ENCODE measurements around the gene MMP11.

Gene MMP11

DNA sequence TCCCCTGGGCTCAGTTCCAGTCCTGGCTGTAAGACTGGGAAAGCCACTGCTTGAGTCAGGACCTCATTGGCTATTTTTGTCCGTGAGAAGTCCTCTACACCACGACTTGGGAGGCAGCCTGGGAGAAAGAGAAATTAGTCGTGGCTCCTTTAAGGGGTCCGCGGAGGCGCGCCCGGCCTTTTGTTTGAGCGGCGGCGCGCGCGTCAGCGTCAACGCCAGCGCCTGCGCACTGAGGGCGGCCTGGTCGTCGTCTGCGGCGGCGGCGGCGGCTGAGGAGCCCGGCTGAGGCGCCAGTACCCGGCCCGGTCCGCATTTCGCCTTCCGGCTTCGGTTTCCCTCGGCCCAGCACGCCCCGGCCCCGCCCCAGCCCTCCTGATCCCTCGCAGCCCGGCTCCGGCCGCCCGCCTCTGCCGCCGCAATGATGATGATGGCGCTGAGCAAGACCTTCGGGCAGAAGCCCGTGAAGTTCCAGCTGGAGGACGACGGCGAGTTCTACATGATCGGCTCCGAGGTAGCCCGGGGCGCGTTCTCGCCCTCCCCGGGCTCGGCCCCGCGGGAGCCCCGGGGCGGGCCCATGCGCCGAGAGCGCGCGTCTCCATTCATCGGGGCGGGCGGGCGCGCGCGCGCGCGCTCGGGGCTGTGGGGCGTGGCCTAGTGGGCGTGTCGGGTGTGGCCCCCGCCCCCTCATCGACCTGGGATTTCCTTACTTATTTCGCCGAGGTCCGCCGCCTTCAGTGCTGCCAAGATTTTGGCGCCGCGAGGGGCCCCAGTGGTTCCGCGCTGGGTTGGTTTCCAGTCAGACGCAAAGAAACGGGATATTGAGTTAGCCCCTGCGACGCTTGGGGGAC is 14.3 kb downstream of the MMP11 start, which contains the start of gene SMARCB1:
TSS of gene SMARCB1 (plus strand) at position 215 of the 848 bp plus-strand sequence. CDS start at position 419, 204 bp downstream.
- Histone ChIP-seq H3K4me3 (ENCODE audit: low read depth in 1 of 2, low read length in 2 of 2) (peak within 1 kb of the TSS; percentile 91 to 94), H3K36me3 (ENCODE audit: control insufficient read depth in 1 of 2, insufficient read depth in 2 of 2, low read length in 2 of 2) (peaks cover under 1 to 15% of the 10 kb centered on the region in 2 donors), H3K9me3 (ENCODE audit: control insufficient read depth in 1 of 2, low read length in 2 of 2) (no peaks in the 10 kb centered on the region), H3K27ac (ENCODE audit: low read depth, low read length) (peak within 1 kb of the TSS; percentile 99), H3K9ac (ENCODE audit: low read depth in 1 of 2, low read length in 2 of 2) (peak within 1 kb of the TSS; percentile 71 to 82), H3K27me3 (ENCODE audit: control insufficient read depth in 1 of 2, insufficient read depth in 2 of 2, low read length in 2 of 2) (no peaks in the 10 kb centered on the region), H3K4me1 (ENCODE audit: control insufficient read depth in 1 of 2, insufficient read depth in 2 of 2, low read length in 2 of 2) (peaks cover 29 to 33% of the 10 kb centered on the region in 2 donors)

DNA sequence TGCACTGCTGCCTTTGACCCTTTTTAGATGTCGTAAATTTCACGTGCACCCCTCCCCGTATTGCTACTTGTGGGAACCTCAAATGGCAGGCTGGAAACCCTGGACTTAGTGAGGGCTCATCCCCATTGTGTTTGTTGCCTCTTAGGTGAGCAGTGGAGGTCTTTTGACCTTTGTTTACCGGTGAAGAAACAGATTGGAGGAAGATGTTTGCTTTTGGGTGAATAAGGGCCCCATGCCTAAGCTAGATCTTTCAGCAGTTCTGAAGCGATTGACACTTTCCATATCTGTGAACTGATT is 14.9 kb downstream of the MMP11 start:
- Histone ChIP-seq H3K36me3 (ENCODE audit: control insufficient read depth in 1 of 2, insufficient read depth in 2 of 2, low read length in 2 of 2) (peaks cover 5 to 21% of the 10 kb centered on the region in 2 donors), H3K4me1 (ENCODE audit: control insufficient read depth in 1 of 2, insufficient read depth in 2 of 2, low read length in 2 of 2) (peaks cover 29 to 33% of the 10 kb centered on the region in 2 donors), H3K27ac (ENCODE audit: low read depth, low read length) (no peak overlapping the region), H3K9me3 (ENCODE audit: control insufficient read depth in 1 of 2, low read length in 2 of 2) (no peaks in the 10 kb centered on the region), H3K4me3 (ENCODE audit: low read depth in 1 of 2, low read length in 2 of 2) (peak overlapping the region; percentile 91 to 94), H3K27me3 (ENCODE audit: control insufficient read depth in 1 of 2, insufficient read depth in 2 of 2, low read length in 2 of 2) (no peaks in the 10 kb centered on the region), H3K9ac (ENCODE audit: low read depth in 1 of 2, low read length in 2 of 2) (peak overlapping the region; percentile 71 to 82)

DNA sequence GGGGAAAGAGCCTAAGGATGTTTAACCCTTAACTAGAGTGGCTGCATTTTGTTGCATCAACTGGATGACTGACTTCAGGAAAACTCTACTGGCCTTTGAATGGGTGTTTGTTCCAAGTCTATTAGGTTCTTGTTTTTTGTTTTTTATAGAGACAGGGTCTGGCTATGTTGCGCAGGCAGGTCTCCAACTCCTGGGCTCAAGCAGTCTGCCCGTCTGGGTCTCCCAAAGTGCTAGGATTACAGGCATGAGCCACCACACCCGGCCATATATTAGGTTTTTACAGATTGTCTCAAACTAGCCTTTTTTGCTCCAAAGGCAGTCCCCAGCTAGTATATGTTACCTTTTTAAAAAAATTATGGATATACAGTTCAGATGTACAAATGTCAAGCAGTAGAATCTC is 15.3 kb downstream of the MMP11 start:
- Histone ChIP-seq H3K27ac (ENCODE audit: low read depth, low read length) (no peak overlapping the region), H3K9me3 (ENCODE audit: control insufficient read depth in 1 of 2, low read length in 2 of 2) (no peaks in the 10 kb centered on the region), H3K4me1 (ENCODE audit: control insufficient read depth in 1 of 2, insufficient read depth in 2 of 2, low read length in 2 of 2) (peaks cover 29 to 33% of the 10 kb centered on the region in 2 donors), H3K9ac (ENCODE audit: low read depth in 1 of 2, low read length in 2 of 2) (peak overlapping the region; percentile 71 to 82), H3K4me3 (ENCODE audit: low read depth in 1 of 2, low read length in 2 of 2) (peak overlapping the region; percentile 91 to 94), H3K27me3 (ENCODE audit: control insufficient read depth in 1 of 2, insufficient read depth in 2 of 2, low read length in 2 of 2) (no peaks in the 10 kb centered on the region), H3K36me3 (ENCODE audit: control insufficient read depth in 1 of 2, insufficient read depth in 2 of 2, low read length in 2 of 2) (peaks cover 8 to 25% of the 10 kb centered on the region in 2 donors)

GRCh38 chr22:23789121-23789520 is 16.5 kb downstream of the MMP11 start:
- Histone ChIP-seq H3K27ac (ENCODE audit: low read depth, low read length) (no peak overlapping the region), H3K27me3 (ENCODE audit: control insufficient read depth in 1 of 2, insufficient read depth in 2 of 2, low read length in 2 of 2) (no peaks in the 10 kb centered on the region), H3K4me3 (ENCODE audit: low read depth in 1 of 2, low read length in 2 of 2) (no peak overlapping the region), H3K36me3 (ENCODE audit: control insufficient read depth in 1 of 2, insufficient read depth in 2 of 2, low read length in 2 of 2) (peaks cover 11 to 35% of the 10 kb centered on the region in 2 donors), H3K9ac (ENCODE audit: low read depth in 1 of 2, low read length in 2 of 2) (no peak overlapping the region), H3K4me1 (ENCODE audit: control insufficient read depth in 1 of 2, insufficient read depth in 2 of 2, low read length in 2 of 2) (peaks cover 23 to 28% of the 10 kb centered on the region in 2 donors), H3K9me3 (ENCODE audit: control insufficient read depth in 1 of 2, low read length in 2 of 2) (no peaks in the 10 kb centered on the region)

- no peaks in the 10 kb centered on the region for H3K9me3 ChIP-seq (ENCODE audit: control insufficient read depth in 1 of 2, low read length in 2 of 2)
- H3K27me3 ChIP-seq (ENCODE audit: control insufficient read depth in 1 of 2, insufficient read depth in 2 of 2, low read length in 2 of 2), result no peaks in the 10 kb centered on the region
- peaks cover 11 to 40% of the 10 kb centered on the region in 2 donors for H3K36me3 ChIP-seq (ENCODE audit: control insufficient read depth in 1 of 2, insufficient read depth in 2 of 2, low read length in 2 of 2)
- H3K27ac ChIP-seq (ENCODE audit: low read depth, low read length), result no peak overlapping the region
- peaks cover 22 to 23% of the 10 kb centered on the region in 2 donors for H3K4me1 ChIP-seq (ENCODE audit: control insufficient read depth in 1 of 2, insufficient read depth in 2 of 2, low read length in 2 of 2)
- no peak overlapping the region for H3K4me3 ChIP-seq (ENCODE audit: low read depth in 1 of 2, low read length in 2 of 2)
- no peak overlapping the region for H3K9ac ChIP-seq (ENCODE audit: low read depth in 1 of 2, low read length in 2 of 2)
Measured at GRCh38 chr22:23789638-23790037, 17.0 kb downstream of the MMP11 start.

- H3K36me3 ChIP-seq (ENCODE audit: control insufficient read depth in 1 of 2, insufficient read depth in 2 of 2, low read length in 2 of 2), result peaks cover 14 to 49% of the 10 kb centered on the region in 2 donors
- no peak overlapping the region for H3K9ac ChIP-seq (ENCODE audit: low read depth in 1 of 2, low read length in 2 of 2)
- H3K27me3 ChIP-seq (ENCODE audit: control insufficient read depth in 1 of 2, insufficient read depth in 2 of 2, low read length in 2 of 2), result no peaks in the 10 kb centered on the region
- H3K27ac ChIP-seq (ENCODE audit: low read depth, low read length), result no peak overlapping the region
- peaks cover 21 to 23% of the 10 kb centered on the region in 2 donors for H3K4me1 ChIP-seq (ENCODE audit: control insufficient read depth in 1 of 2, insufficient read depth in 2 of 2, low read length in 2 of 2)
- no peaks in the 10 kb centered on the region for H3K9me3 ChIP-seq (ENCODE audit: control insufficient read depth in 1 of 2, low read length in 2 of 2)
- no peak overlapping the region for H3K4me3 ChIP-seq (ENCODE audit: low read depth in 1 of 2, low read length in 2 of 2)
Measured at GRCh38 chr22:23790819-23791737, 18.4 kb downstream of the MMP11 start.

DNA sequence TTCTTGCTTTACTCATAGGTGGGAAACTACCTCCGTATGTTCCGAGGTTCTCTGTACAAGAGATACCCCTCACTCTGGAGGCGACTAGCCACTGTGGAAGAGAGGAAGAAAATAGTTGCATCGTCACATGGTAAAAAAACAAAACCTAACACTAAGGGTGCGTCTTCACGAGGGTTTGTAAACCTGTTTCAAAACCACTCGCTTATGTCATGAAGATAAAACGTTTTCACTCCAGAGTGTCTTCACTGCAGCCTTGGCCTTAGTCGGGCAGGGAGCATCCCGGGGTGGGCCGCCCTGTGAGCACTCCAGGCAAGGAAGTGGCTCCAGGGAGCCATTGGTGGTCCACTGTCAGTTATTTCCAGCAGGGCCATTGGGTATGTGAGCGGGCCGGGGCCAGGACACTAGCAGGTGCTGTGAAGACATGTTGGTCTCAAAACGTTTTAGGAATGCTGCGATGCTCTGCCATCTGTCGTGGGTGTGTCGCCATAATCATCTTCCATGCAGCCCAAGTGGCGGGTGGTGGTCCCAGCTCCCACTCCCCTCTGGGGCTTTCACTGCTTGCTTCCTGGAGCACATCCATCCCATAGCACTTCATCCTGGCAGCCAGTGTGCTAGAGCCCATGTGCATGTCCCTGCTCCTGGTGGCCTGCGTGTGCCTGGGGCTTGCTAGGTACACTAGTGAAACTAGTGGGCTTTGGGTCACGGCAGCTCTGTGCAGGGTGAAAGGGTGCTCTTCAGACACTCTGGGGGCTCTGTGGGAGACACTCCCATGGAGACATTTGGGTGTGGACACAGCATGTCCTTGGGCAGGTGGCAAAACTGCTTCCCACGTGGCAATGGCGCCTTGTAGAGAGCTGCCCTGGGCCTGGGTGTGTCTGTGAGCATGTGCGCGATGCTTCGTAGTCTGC is 19.3 kb downstream of the MMP11 start:
- H3K9ac ChIP-seq (ENCODE audit: low read depth in 1 of 2, low read length in 2 of 2), result no peak overlapping the region
- H3K27me3 ChIP-seq (ENCODE audit: control insufficient read depth in 1 of 2, insufficient read depth in 2 of 2, low read length in 2 of 2), result no peaks in the 10 kb centered on the region
- H3K36me3 ChIP-seq (ENCODE audit: control insufficient read depth in 1 of 2, insufficient read depth in 2 of 2, low read length in 2 of 2), result peaks cover 19 to 56% of the 10 kb centered on the region in 2 donors
- H3K4me3 ChIP-seq (ENCODE audit: low read depth in 1 of 2, low read length in 2 of 2), result no peak overlapping the region
- H3K9me3 ChIP-seq (ENCODE audit: control insufficient read depth in 1 of 2, low read length in 2 of 2), result no peaks in the 10 kb centered on the region
- H3K4me1 ChIP-seq (ENCODE audit: control insufficient read depth in 1 of 2, insufficient read depth in 2 of 2, low read length in 2 of 2), result peaks cover 15 to 18% of the 10 kb centered on the region in 2 donors
- no peak overlapping the region for H3K27ac ChIP-seq (ENCODE audit: low read depth, low read length)

- no peak overlapping the region for H3K27ac ChIP-seq (ENCODE audit: low read depth, low read length)
- H3K9ac ChIP-seq (ENCODE audit: low read depth in 1 of 2, low read length in 2 of 2), result no peak overlapping the region
- no peak overlapping the region for H3K4me3 ChIP-seq (ENCODE audit: low read depth in 1 of 2, low read length in 2 of 2)
- H3K27me3 ChIP-seq (ENCODE audit: control insufficient read depth in 1 of 2, insufficient read depth in 2 of 2, low read length in 2 of 2), result no peaks in the 10 kb centered on the region
- H3K36me3 ChIP-seq (ENCODE audit: control insufficient read depth in 1 of 2, insufficient read depth in 2 of 2, low read length in 2 of 2), result peaks cover 23 to 64% of the 10 kb centered on the region in 2 donors
- H3K4me1 ChIP-seq (ENCODE audit: control insufficient read depth in 1 of 2, insufficient read depth in 2 of 2, low read length in 2 of 2), result peaks cover 7 to 10% of the 10 kb centered on the region in 2 donors
- H3K9me3 ChIP-seq (ENCODE audit: control insufficient read depth in 1 of 2, low read length in 2 of 2), result no peaks in the 10 kb centered on the region
Measured at GRCh38 chr22:23793326-23793725, 20.7 kb downstream of the MMP11 start.

DNA sequence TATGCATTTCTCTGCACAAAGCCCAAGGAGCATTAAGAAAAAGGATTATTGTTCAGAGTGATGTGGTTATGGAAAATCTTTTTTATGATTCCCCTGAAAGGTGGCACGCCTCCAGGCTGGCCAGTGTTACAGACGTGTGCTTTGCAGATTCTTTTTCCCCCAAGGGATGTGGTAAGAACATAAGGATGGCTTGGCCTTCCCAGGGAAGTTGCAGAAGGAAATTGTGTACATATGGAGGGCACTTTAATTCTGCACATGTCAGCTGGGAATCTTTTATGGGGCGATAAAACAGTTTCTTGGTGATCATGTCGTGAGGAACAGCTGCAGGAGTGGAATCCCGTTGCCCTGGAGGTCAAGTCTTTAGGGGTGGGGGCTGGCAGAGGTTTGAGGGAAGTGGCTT is 23.8 kb downstream of the MMP11 start:
- Histone ChIP-seq H3K27ac (ENCODE audit: low read depth, low read length) (no peak overlapping the region), H3K9ac (ENCODE audit: low read depth in 1 of 2, low read length in 2 of 2) (no peak overlapping the region), H3K9me3 (ENCODE audit: control insufficient read depth in 1 of 2, low read length in 2 of 2) (no peaks in the 10 kb centered on the region), H3K27me3 (ENCODE audit: control insufficient read depth in 1 of 2, insufficient read depth in 2 of 2, low read length in 2 of 2) (no peaks in the 10 kb centered on the region), H3K36me3 (ENCODE audit: control insufficient read depth in 1 of 2, insufficient read depth in 2 of 2, low read length in 2 of 2) (peaks cover 41 to 77% of the 10 kb centered on the region in 2 donors), H3K4me3 (ENCODE audit: low read depth in 1 of 2, low read length in 2 of 2) (no peak overlapping the region), H3K4me1 (ENCODE audit: control insufficient read depth in 1 of 2, insufficient read depth in 2 of 2, low read length in 2 of 2) (no peaks in the 10 kb centered on the region)

Data from duodenal mucosa (tissue), 2 donors.